SH-SY5Y (cell line): ENCODE results near the gene UQCRC2.
A peak's percentile ranks its signal among the peaks of the same experiment; 100 is the strongest.

Source experiments
- GATA2 ChIP-seq: IDR thresholded peaks from 2 replicates; pipeline ENCODE4 v1.6.1; 2011; ENCODE audit warnings: mild to moderate bottlenecking, low read depth, low read length
- GATA3 ChIP-seq: IDR thresholded peaks from 2 replicates; pipeline ENCODE4 v1.6.1; 2011; ENCODE audit warnings: low read depth, mild to moderate bottlenecking, low read length, moderate library complexity

DNA sequence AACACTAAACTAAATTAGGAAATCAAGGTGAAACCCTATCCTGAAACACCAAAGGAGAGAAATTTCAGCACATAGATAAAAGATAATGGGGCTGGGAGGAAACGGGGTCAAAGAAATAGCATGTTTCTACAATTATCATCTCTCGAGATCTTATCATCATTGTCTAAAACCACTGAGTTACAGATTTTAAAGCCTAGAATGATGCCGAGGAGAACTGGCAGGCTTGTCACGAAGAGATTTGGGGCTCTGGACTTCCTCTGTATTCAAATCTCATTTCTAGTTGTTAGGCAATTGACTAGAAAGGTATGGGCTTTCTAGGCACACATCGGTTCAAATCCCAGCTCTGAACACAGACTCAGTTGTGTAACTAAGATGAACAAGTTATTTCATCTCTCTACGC lies 38.5 kb downstream of the UQCRC2 start:
- TF ChIP-seq GATA2 (0 out of 2 replicates have a peak, but pooled peaks have one; percentile 11), GATA3 (no peak)
